AG10803 (cell line): ENCODE measurements around the gene KPNA1.

Source experiments
- DNase-seq: peaks from one replicate; pipeline ENCODE4 v3.0.0; 2010; ENCODE audit warnings: low read depth
- H3K4me3 ChIP-seq: 2 replicates; pipeline ENCODE4 v1.5.1; 2011; ENCODE audit warnings: mild to moderate bottlenecking, low read length, control low read depth
- CTCF ChIP-seq: conservative IDR thresholded peaks from 2 replicates; pipeline ENCODE4 v1.5.1; 2011; ENCODE audit warnings: mild to moderate bottlenecking, low read length, control low read depth, inconsistent platforms

Gene KPNA1

GRCh38 chr3:122407946-122408345 is 106.8 kb downstream of the KPNA1 start:
- no peak overlapping the region for H3K4me3 ChIP-seq
- DNase-seq, result no peak
- TF ChIP-seq CTCF, result no peak

- no peak overlapping the region for H3K4me3 ChIP-seq
- TF ChIP-seq CTCF, result no peak
- DNase-seq, result no peak
Observed at GRCh38 chr3:122406198-122406597, 108.5 kb downstream of the KPNA1 start.

DNA sequence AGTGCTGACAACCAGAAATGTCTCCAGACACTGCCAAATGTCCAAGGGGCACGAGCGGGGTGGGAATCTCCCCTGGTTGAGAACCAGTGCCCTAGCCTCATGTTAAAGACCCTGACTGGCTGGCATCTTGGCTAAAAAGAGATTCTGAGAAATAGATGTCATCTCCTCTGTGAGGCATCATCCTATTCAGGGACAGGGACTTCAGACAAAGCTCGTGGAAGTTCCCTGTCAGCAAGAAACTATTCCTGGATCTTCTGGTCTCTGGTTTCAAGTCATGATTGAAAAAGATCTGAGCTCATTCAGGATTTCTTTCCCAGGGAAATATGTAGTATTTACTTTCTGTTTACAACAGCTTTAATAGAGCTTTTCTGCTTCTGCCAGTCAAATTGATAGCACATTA is 109.7 kb downstream of the KPNA1 start:
- DNase-seq, result no peak
- no peak overlapping the region for H3K4me3 ChIP-seq
- no peak for TF ChIP-seq CTCF

DNA sequence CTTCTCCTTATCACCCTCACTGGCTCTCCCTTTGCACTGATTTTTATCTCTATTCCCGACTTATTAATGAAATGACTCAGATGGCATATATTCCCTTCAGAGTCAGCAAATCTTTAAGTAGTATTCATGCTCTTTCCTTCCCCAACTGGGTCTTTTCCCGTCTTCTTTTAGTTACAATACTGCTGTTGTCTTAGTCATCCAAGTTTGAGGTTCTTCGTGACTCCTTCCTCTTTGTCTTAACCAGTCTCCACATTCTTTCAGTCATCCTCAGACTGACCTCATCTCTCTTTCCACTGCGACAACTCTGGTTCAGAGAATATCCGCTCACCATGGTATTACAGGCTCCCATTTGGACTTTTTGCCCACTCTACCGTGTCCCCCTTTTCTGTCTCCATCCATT is 111.2 kb downstream of the KPNA1 start:
- no peak for DNase-seq
- no peak for TF ChIP-seq CTCF

GRCh38 chr3:122398920-122399319 is 115.8 kb downstream of the KPNA1 start:
- no peak for DNase-seq
- TF ChIP-seq CTCF, result no peak
- no peak overlapping the region for H3K4me3 ChIP-seq

More for the DNA sequence above, 111.2 kb downstream of the KPNA1 start:
- H3K4me3 ChIP-seq, result no peak overlapping the region

GRCh38 chr3:122397201-122397600 is 117.5 kb downstream of the KPNA1 start:
- TF ChIP-seq CTCF, result no peak
- DNase-seq, result no peak
- no peak overlapping the region for H3K4me3 ChIP-seq

DNA sequence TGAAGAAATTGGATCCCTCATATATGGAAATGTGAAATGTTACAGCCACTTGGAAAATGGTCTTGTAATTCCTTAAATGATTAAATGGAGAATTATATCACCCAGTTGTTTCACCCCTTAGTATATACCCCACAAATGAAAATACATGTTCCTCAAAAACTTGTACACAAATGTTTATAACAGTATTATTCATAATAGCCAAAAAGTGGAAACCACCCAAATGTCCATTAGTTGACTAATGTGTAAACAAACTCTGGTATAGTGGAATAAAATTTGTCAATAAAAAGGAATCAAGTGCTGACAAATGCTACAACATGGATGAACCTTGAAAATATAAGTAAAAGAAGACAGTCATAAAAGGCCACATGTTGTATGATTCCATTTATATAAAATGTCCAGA is 118.2 kb downstream of the KPNA1 start:
- DNase-seq, result no peak
- no peak overlapping the region for H3K4me3 ChIP-seq
- TF ChIP-seq CTCF, result no peak
